SK-N-SH treated with all-trans-retinoic acid at 6 μM for 48 hours (cell line): ENCODE results near the gene NTM.

Experiments
- ARNTL ChIP-seq: fragments of 450-650 bp; formaldehyde crosslinking; IDR thresholded peaks from 2 replicates; pipeline ENCODE4 v1.5.0; 2020; ENCODE audit warnings: low read depth, mild to moderate bottlenecking, moderate library complexity, borderline replicate concordance
- CSRNP3 ChIP-seq: fragments of 250-450 bp; sonication (Bioruptor Pico); IDR thresholded peaks from 2 replicates; pipeline ENCODE4 v1.5.1; 2021; ENCODE audit warnings: mild to moderate bottlenecking, moderate library complexity
- GLIS3 ChIP-seq: fragments of 250-450 bp; sonication (Bioruptor Pico); IDR thresholded peaks from 2 replicates; pipeline ENCODE4 v1.5.0; 2020; ENCODE audit warnings: mild to moderate bottlenecking, moderate library complexity
- ISL1 ChIP-seq: fragments of 250-450 bp; sonication (Bioruptor Pico); IDR thresholded peaks from 2 replicates; pipeline ENCODE4 v2.1.2; 2022; ENCODE audit warnings: mild to moderate bottlenecking, moderate library complexity
- PATZ1 ChIP-seq: fragments of 250-450 bp; sonication (Bioruptor Pico); IDR thresholded peaks from 2 replicates; pipeline ENCODE4 v1.8.0; 2020; ENCODE audit warnings: mild to moderate bottlenecking, moderate library complexity, borderline replicate concordance
- TCF4 ChIP-seq: fragments of 250-450 bp; sonication (Bioruptor Pico); IDR thresholded peaks from 2 replicates; pipeline ENCODE4 v1.8.0; 2021; ENCODE audit warnings: mild to moderate bottlenecking, moderate library complexity, borderline replicate concordance
- TOX ChIP-seq: fragments of 250-450 bp; sonication (Bioruptor Pico); IDR thresholded peaks from 2 replicates; pipeline ENCODE4 v1.8.0; 2021; ENCODE audit warnings: mild to moderate bottlenecking, moderate library complexity, borderline replicate concordance
- TSHZ2 ChIP-seq: fragments of 250-450 bp; sonication (Bioruptor Pico); IDR thresholded peaks from 2 replicates; pipeline ENCODE4 v1.5.0; 2020; ENCODE audit warnings: mild to moderate bottlenecking, moderate library complexity
- ZC3H10 ChIP-seq: fragments of 250-450 bp; sonication (Bioruptor Pico); IDR thresholded peaks from 2 replicates; pipeline ENCODE4 v1.5.1; 2021; ENCODE audit warnings: mild to moderate bottlenecking, moderate library complexity
- ZFP3 ChIP-seq: fragments of 250-450 bp; sonication (Bioruptor Pico); IDR thresholded peaks from 2 replicates; pipeline ENCODE4 v1.5.0; 2020; ENCODE audit warnings: mild to moderate bottlenecking, moderate library complexity
- ZNF70 ChIP-seq: fragments of 450-650 bp; formaldehyde crosslinking; IDR thresholded peaks from 2 replicates; pipeline ENCODE4 v1.5.0; 2020; ENCODE audit warnings: mild to moderate bottlenecking, moderate library complexity
- TF ChIP-seq, protein P1 (sequence below): fragments of 250-450 bp; sonication (Bioruptor Pico); IDR thresholded peaks from 2 replicates; pipeline ENCODE4 v1.5.1; 2020; ENCODE audit warnings: low read depth, mild to moderate bottlenecking, moderate library complexity
- TF ChIP-seq, protein P2 (sequence below): fragments of 250-450 bp; sonication (Bioruptor Pico); IDR thresholded peaks from 2 replicates; pipeline ENCODE4 v1.8.0; 2021; ENCODE audit warnings: low read depth, mild to moderate bottlenecking, moderate library complexity, borderline replicate concordance

- TF ChIP-seq TOX (no peak), ZNF70 (CRISPR knock-in tag) (no peak), ISL1 (CRISPR knock-in tag) (no peak), ZFP3 (CRISPR knock-in tag) (no peak), TCF4 (CRISPR knock-in tag) (no peak), GLIS3 (no peak), CSRNP3 (CRISPR knock-in tag) (no peak), PATZ1 (CRISPR knock-in tag) (no peak), ARNTL (no peak), ZC3H10 (no peak), TSHZ2 (CRISPR knock-in tag) (no peak)
- TF ChIP-seq, protein P1, sequence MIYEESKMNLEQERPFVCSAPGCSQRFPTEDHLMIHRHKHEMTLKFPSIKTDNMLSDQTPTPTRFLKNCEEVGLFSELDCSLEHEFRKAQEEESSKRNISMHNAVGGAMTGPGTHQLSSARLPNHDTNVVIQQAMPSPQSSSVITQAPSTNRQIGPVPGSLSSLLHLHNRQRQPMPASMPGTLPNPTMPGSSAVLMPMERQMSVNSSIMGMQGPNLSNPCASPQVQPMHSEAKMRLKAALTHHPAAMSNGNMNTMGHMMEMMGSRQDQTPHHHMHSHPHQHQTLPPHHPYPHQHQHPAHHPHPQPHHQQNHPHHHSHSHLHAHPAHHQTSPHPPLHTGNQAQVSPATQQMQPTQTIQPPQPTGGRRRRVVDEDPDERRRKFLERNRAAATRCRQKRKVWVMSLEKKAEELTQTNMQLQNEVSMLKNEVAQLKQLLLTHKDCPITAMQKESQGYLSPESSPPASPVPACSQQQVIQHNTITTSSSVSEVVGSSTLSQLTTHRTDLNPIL (CRISPR knock-in tag), result no peak
- TF ChIP-seq, protein P2, sequence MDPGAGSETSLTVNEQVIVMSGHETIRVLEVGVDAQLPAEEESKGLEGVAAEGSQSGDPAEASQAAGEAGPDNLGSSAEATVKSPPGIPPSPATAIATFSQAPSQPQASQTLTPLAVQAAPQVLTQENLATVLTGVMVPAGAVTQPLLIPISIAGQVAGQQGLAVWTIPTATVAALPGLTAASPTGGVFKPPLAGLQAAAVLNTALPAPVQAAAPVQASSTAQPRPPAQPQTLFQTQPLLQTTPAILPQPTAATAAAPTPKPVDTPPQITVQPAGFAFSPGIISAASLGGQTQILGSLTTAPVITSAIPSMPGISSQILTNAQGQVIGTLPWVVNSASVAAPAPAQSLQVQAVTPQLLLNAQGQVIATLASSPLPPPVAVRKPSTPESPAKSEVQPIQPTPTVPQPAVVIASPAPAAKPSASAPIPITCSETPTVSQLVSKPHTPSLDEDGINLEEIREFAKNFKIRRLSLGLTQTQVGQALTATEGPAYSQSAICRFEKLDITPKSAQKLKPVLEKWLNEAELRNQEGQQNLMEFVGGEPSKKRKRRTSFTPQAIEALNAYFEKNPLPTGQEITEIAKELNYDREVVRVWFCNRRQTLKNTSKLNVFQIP (CRISPR knock-in tag), result no peak
These were observed 45.4 kb upstream of the NTM start for GRCh38 chr11:131324921-131325570.
